Skeletal muscle tissue (tissue), 4 donors: Measurements from ENCODE around the gene TRABD2B. TPM values are rescaled to one million over a fixed set of nuclear protein-coding genes. Genes with fewer than 3 reads are reported as not detected.

ENCODE experiments used
- H3K27ac ChIP-seq: one replicate; pipeline ENCODE4 v1.7.0; 2013; ENCODE audit warnings: mild to moderate bottlenecking, low read depth, low read length, inconsistent platforms
- H3K27me3 ChIP-seq, 3 donors: one replicate each; pipeline ENCODE4 v1.7.0; 2013; ENCODE audit warnings: low read length in 3 of 3; ENCODE audit not compliant: control insufficient read depth in 3 of 3, insufficient read depth in 3 of 3
- H3K36me3 ChIP-seq, 3 donors: one replicate each; pipeline ENCODE4 v1.7.0; 2013; ENCODE audit warnings: low read length in 3 of 3; ENCODE audit not compliant: control insufficient read depth in 3 of 3, insufficient read depth in 3 of 3
- H3K4me1 ChIP-seq, 3 donors: one replicate each; pipeline ENCODE4 v1.7.0; 2013; ENCODE audit warnings: low read length in 3 of 3, mild to moderate bottlenecking in 3 of 3; ENCODE audit not compliant: control insufficient read depth in 3 of 3, insufficient read depth in 3 of 3
- H3K4me3 ChIP-seq, 3 donors: one replicate each; pipeline ENCODE4 v1.7.0; 2013; ENCODE audit warnings: low read length in 3 of 3
- H3K9ac ChIP-seq, 3 donors: one replicate each; pipeline ENCODE4 v1.7.0; 2013; ENCODE audit warnings: low read length in 3 of 3, mild to moderate bottlenecking in 3 of 3, moderate library complexity in 2 of 3, low read depth in 1 of 3
- H3K9me3 ChIP-seq, 3 donors: one replicate each; pipeline ENCODE4 v1.7.0; 2013; ENCODE audit warnings: low read length in 3 of 3; ENCODE audit not compliant: control insufficient read depth in 3 of 3
- total RNA-seq: library from RNA; depleted of rRNA; stranded (reverse); fragments of >200 nt; gene quantifications from one replicate; pipeline ENCODE4 v1.2.3, GENCODE V29; 2014
- donor health status: Osteomylitis.

The TRABD2B gene
- total RNA-seq, 1 donor from 2014 or later = 0.52 TPM

GRCh38 chr1:47867438-47868347 lies 129.5 kb downstream of the TRABD2B start:
- Histone ChIP-seq H3K4me1 (peaks cover 0 to 4% (median 0%) of the 10 kb centered on the region in 3 donors), H3K27ac (no peak overlapping the region), H3K36me3 (no peaks in the 10 kb centered on the region), H3K4me3 (no peak overlapping the region), H3K27me3 (no peaks in the 10 kb centered on the region), H3K9me3 (no peaks in the 10 kb centered on the region), H3K9ac (no peak overlapping the region)

GRCh38 chr1:47866601-47867437 lies 130.4 kb downstream of the TRABD2B start:
- H3K27me3 ChIP-seq = no peaks in the 10 kb centered on the region
- H3K9me3 ChIP-seq = no peaks in the 10 kb centered on the region
- H3K27ac ChIP-seq = no peak overlapping the region
- H3K4me3 ChIP-seq = no peak overlapping the region
- H3K9ac ChIP-seq = no peak overlapping the region
- H3K4me1 ChIP-seq = peaks cover 0 to 1% (median 0%) of the 10 kb centered on the region in 3 donors
- H3K36me3 ChIP-seq = no peaks in the 10 kb centered on the region

- H3K9ac ChIP-seq = no peak overlapping the region
- H3K36me3 ChIP-seq = no peaks in the 10 kb centered on the region
- H3K27me3 ChIP-seq = no peaks in the 10 kb centered on the region
- no peaks in the 10 kb centered on the region for H3K9me3 ChIP-seq
- no peak overlapping the region for H3K27ac ChIP-seq
- no peaks in the 10 kb centered on the region for H3K4me1 ChIP-seq
- no peak overlapping the region for H3K4me3 ChIP-seq
Observed at GRCh38 chr1:47865881-47866535, 131.2 kb downstream of the TRABD2B start.

DNA sequence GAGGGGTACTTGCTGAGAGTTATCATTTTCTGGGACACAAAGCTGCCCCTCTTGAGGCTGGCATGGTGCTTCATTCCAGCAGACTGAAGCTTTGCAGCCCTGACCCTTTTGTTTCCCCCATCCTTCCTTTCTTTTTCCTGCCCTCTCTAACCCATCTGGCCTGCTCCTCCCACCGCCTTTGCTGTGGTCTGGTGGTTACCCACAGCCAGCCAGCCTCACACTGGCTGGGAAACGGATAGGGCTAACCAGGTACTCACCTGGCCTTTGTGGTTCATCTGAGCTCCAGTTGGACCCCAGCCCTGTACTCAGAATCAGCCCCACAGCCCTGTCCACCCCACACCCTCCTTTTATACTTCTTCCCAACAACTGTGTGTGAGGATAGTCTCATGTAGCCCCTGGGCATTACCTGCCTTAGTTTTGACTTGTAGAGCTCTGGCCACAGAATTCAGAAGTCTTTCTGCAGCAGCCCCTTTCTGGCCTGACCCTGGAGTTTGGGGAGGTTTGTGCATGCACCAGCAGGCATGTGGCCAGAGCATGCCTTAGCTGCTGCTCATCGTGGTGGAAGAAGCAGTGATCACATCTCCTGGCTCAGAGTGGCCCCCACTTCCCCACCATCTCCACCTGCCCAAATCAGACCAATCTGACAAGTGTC lies 138.0 kb downstream of the TRABD2B start:
- no peaks in the 10 kb centered on the region for H3K27me3 ChIP-seq
- H3K4me1 ChIP-seq = no peaks in the 10 kb centered on the region

GRCh38 chr1:47856996-47857395 lies 140.2 kb downstream of the TRABD2B start:
- H3K27me3 ChIP-seq = no peaks in the 10 kb centered on the region
- no peaks in the 10 kb centered on the region for H3K36me3 ChIP-seq
- H3K4me3 ChIP-seq = no peak overlapping the region

More for the DNA sequence above, 138.0 kb downstream of the TRABD2B start:
- no peak overlapping the region for H3K27ac ChIP-seq
- H3K9me3 ChIP-seq = no peaks in the 10 kb centered on the region
- H3K36me3 ChIP-seq = no peaks in the 10 kb centered on the region
- H3K9ac ChIP-seq = no peak overlapping the region
- H3K4me3 ChIP-seq = no peak overlapping the region

GRCh38 chr1:47855230-47855629 lies 142.0 kb downstream of the TRABD2B start:
- no peak overlapping the region for H3K4me3 ChIP-seq
- H3K36me3 ChIP-seq = no peaks in the 10 kb centered on the region
- no peaks in the 10 kb centered on the region for H3K9me3 ChIP-seq
- H3K9ac ChIP-seq = no peak overlapping the region
- H3K27ac ChIP-seq = no peak overlapping the region
- peaks cover 0 to 2% (median 0%) of the 10 kb centered on the region in 3 donors for H3K4me1 ChIP-seq
- H3K27me3 ChIP-seq = no peaks in the 10 kb centered on the region

More at GRCh38 chr1:47856996-47857395, 140.2 kb downstream of the TRABD2B start:
- Histone ChIP-seq H3K9me3 (no peaks in the 10 kb centered on the region), H3K27ac (no peak overlapping the region), H3K9ac (no peak overlapping the region), H3K4me1 (no peaks in the 10 kb centered on the region)

GRCh38 chr1:47854552-47855144 lies 142.5 kb downstream of the TRABD2B start:
- Histone ChIP-seq H3K9ac (no peak overlapping the region), H3K27me3 (no peaks in the 10 kb centered on the region), H3K9me3 (no peaks in the 10 kb centered on the region), H3K27ac (no peak overlapping the region), H3K4me1 (peaks cover 0 to 2% (median 0%) of the 10 kb centered on the region in 3 donors), H3K4me3 (no peak overlapping the region), H3K36me3 (no peaks in the 10 kb centered on the region)

GRCh38 chr1:47853852-47854251 lies 143.3 kb downstream of the TRABD2B start:
- Histone ChIP-seq H3K9ac (no peak overlapping the region), H3K36me3 (no peaks in the 10 kb centered on the region), H3K9me3 (no peaks in the 10 kb centered on the region), H3K4me1 (peaks cover 0 to 2% (median 0%) of the 10 kb centered on the region in 3 donors), H3K4me3 (no peak overlapping the region), H3K27me3 (no peaks in the 10 kb centered on the region), H3K27ac (no peak overlapping the region)

DNA sequence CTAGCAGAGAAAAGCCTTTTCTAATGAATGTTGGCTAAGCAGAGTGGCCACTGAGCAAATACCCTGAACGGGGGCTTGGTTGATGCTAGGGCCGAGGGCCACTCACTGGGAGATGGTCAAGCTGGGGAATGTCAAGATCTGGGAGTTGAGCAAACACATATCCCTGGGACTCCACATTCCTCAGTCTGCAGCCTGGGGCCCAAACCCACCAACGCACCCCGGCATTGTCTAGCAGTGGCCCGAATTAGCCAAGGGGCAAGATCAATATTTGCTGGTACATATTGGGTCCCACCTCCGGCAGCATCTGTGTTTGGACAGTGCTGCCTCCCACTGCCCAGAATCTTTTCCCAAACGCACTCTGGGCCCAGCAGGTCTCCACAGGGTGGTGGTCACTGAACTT lies 144.1 kb downstream of the TRABD2B start:
- Histone ChIP-seq H3K9ac (no peak overlapping the region), H3K27me3 (no peaks in the 10 kb centered on the region), H3K9me3 (no peaks in the 10 kb centered on the region), H3K4me1 (peaks cover 0 to 2% (median 0%) of the 10 kb centered on the region in 3 donors), H3K27ac (no peak overlapping the region), H3K4me3 (no peak overlapping the region), H3K36me3 (no peaks in the 10 kb centered on the region)
